GM18520 (cell line): ENCODE data around the gene KAZN.

ENCODE experiments used
- ATAC-seq: cut with Tn5 transposase; IDR thresholded peaks from one replicate; pipeline ENCODE4 v1.9.1; 2021; ENCODE audit not compliant: unreplicated experiment

KAZN gene

GRCh38 chr1:14924455-14925331 is 326.2 kb downstream of the KAZN start:
- no peak for ATAC-seq

GRCh38 chr1:14925336-14926136 is 327.1 kb downstream of the KAZN start:
- no peak for ATAC-seq

GRCh38 chr1:14926229-14926628 is 327.7 kb downstream of the KAZN start:
- no peak for ATAC-seq

GRCh38 chr1:14926818-14927575 is 328.5 kb downstream of the KAZN start:
- ATAC-seq: no peak

DNA sequence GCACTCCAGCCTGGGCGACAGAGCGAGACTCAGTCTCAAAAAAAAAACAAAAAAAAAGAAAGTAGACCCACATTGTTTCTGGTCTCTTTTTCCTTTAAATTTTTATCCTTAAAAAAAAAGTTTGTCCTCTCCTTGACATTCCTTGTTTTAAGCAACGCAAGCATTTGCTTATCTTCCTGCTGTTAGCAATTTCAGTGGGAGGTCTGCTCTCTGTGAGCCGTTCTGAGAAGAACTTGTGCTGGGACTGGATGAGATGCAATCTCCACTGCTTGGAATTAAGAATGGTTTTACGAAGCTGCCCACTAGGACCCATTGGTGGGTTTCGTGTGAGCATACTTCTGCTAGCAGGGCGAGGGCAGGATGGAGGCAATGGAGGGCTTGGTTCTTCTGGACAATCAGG is 329.9 kb downstream of the KAZN start:
- ATAC-seq: no peak

- no peak for ATAC-seq
Observed at GRCh38 chr1:14928886-14929546, 330.5 kb downstream of the KAZN start.

DNA sequence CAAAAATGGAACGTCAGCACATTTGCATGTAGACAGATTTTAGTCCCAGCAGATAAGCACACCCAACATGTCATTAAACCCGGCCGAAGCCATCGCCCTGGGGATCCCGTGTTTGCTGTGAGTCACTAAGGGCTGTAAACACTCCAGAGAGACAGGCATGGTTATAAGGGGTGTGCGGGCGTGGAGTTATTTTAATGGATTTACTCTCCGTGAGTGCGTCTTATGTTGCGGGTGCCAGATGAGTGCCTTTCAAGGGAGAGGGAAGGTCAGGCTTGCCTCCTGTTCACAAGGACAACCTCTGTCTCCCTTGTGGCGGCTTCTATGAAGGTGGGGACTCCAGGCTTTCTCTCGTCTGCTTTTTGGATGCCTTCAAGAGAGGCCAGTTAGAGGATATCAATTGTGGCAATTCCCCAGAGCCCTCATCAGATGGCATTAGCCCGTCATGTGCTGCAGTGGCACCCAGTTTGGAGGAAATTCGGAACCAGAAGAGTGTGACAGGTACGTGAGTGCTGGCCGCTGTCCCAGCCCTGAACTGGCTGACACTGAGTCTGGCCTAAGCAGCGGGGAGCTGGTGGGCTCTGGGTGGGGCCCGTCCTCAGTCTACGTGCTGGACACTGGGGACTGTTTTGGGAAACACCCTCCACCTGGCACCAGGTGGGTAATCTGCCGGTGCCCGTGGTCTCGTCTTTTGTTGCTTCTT is 331.2 kb downstream of the KAZN start:
- no peak for ATAC-seq

GRCh38 chr1:14930247-14930965 is 331.9 kb downstream of the KAZN start:
- no peak for ATAC-seq

- no peak for ATAC-seq
Observed at GRCh38 chr1:14932034-14932638, 333.7 kb downstream of the KAZN start.

DNA sequence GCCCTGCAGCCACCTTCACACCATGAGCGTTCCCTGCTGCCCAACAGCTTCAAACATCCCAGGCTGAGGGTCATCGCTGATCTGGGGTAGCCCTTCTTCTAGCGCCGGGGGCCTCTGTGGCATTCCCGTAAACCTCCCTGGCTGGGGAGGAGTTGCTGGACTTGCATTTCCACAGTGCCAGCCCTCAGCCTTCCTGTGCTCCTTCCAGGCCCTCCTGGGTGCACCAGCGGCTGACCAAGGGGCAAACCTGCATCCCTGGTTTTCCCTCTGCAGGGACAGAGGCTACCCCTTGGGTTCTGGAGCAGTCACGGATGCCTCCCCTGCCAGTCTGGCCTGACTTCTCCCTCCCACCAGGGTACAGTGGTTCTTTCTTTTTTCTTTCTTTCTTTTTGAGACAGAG is 336.4 kb downstream of the KAZN start:
- no peak for ATAC-seq

DNA sequence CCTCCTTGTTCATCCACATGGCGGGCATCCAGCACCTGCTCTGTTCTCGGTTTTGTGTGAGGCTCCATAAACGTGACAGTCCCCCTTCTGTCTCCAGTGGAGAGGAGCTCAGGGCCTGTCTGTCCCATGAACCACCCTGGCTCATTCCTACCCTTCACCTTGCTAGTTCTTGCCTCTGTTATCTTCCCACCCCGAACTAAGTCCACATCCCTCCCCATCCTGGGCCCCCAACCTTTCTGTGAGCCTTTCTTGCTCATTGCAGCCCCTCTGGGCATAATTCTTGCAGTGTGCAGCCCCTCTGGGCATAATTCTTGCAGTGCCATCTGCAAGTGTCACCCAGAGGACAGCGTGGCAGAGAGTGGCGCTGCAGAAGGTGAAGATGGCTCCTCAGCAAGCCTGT is 338.3 kb downstream of the KAZN start:
- no peak for ATAC-seq

- ATAC-seq: no peak
Observed at GRCh38 chr1:14937288-14937949, 338.9 kb downstream of the KAZN start.

- no peak for ATAC-seq
Observed at GRCh38 chr1:14939527-14940284, 341.2 kb downstream of the KAZN start.

DNA sequence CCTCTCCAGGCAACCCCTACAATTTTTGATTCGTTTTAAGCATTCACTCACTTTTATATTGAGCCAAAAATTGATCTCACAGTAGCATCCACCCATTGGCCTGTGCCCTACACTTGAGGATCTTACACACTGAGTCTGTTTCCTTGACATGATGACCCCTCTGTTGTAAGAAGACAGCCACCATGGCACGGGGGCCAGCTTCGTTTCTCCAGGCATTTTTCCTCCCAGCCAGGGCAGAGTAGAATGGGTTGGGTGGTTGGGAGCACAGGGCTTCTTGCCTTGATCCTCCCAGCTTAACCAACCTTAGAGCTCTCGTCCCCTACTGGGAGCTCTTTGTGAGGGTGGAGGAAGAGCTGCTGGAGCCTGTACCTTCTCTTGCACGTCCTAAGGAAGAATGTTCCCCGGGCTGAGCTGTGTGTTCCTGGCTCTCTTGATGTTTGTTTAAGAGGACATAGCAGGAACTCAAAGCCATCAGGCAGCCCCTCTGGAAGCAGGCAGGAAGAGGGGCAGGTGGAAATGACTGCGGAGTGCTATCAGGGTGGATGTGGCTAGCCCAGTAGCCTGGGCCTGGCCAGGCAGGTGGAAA is 341.9 kb downstream of the KAZN start:
- ATAC-seq: no peak

DNA sequence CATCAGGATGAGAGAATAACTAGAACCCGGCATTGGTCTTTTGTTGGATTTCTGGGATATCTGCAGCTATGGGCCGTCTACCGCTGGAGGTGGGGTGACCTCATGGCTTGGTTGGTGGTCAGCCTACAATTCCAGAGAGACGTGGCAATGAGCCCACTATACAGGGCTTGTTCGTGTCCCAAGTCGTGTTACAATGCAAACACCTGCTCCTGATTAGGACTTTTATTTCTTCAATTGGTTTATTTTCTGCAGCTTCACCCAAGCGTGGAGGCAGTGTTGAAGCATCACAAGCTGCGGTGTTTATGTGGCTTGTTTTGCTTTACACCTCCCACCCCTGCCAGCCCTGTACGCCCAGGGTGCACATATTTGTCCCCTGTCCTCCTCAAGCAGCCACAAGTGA is 343.4 kb downstream of the KAZN start:
- ATAC-seq: no peak

DNA sequence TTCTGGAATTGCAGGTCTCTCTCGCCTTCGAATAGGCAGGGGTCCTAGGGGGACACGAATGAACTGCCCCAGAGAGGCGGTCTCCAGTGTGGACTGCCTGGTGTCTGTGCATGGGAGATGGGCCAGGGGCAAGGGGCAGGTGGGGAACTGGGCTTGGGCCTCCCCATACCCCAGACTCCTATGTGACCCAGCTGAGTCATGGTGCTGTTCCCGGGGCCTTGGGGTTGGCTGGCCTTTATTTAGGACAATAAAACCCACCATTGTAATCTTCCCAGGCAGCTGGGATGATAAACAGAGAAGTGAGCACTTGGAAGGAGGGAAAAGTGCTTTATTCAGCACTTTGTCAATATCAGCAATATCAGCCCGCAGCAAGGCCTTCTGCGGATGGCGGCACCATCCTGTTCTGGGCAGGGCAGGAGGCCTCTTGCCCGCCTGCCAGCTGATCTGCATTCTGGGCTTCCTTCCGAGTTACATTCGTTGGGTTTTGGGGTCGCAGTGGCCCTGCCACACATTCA is 346.0 kb downstream of the KAZN start:
- ATAC-seq: no peak
